Mesangial cell (primary cell): ENCODE data around the gene RAI1. TPM values are rescaled to one million over a fixed set of nuclear protein-coding genes. Genes with fewer than 3 reads are reported as not detected.

Experiments used
- total RNA-seq: library from RNA; depleted of rRNA; stranded (reverse); fragments of >200 nt; gene quantifications from 2 replicates; pipeline ENCODE4 v1.2.3, GENCODE V29; 2015

RAI1 gene, protein sequence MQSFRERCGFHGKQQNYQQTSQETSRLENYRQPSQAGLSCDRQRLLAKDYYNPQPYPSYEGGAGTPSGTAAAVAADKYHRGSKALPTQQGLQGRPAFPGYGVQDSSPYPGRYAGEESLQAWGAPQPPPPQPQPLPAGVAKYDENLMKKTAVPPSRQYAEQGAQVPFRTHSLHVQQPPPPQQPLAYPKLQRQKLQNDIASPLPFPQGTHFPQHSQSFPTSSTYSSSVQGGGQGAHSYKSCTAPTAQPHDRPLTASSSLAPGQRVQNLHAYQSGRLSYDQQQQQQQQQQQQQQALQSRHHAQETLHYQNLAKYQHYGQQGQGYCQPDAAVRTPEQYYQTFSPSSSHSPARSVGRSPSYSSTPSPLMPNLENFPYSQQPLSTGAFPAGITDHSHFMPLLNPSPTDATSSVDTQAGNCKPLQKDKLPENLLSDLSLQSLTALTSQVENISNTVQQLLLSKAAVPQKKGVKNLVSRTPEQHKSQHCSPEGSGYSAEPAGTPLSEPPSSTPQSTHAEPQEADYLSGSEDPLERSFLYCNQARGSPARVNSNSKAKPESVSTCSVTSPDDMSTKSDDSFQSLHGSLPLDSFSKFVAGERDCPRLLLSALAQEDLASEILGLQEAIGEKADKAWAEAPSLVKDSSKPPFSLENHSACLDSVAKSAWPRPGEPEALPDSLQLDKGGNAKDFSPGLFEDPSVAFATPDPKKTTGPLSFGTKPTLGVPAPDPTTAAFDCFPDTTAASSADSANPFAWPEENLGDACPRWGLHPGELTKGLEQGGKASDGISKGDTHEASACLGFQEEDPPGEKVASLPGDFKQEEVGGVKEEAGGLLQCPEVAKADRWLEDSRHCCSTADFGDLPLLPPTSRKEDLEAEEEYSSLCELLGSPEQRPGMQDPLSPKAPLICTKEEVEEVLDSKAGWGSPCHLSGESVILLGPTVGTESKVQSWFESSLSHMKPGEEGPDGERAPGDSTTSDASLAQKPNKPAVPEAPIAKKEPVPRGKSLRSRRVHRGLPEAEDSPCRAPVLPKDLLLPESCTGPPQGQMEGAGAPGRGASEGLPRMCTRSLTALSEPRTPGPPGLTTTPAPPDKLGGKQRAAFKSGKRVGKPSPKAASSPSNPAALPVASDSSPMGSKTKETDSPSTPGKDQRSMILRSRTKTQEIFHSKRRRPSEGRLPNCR (N-terminal part only)
- total RNA-seq, result 27.4 and 52.0 TPM in 2 replicates

GRCh38 chr17:17681187-17681743, at the start of gene RAI1:
RAI1 (plus strand) TSS chr17:17681458; CDS start chr17:17792949, 111,491 bp downstream.

DNA sequence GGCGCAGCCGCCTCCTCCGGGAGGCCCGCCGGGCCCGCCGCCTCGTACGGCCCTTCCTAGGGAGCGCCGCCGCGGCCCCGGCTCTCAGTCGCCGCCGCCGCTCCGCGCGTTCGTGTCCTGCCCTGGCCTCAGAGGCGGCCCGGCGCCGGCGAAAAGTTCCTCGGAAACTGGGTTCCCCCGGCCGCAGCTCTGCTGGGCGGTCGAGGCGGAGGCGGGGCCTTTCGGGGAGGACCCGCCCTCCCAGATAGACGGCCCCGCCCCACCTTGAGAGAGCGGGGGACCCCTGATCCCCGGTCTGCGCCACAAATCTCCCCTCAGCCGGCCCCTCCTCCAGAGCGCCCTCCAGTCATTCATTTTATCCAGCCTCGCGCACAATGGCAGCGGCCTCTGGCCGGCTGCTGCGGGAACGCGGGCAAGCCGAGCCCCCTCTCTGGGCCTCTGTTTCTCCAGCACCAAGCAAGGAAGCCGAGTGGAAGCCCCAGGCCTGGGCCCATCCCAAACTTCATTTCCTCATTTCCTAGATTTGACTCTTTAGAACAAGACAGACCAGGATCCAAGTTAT, 155.6 kb downstream of the RAI1 start, which contains the start of gene SREBF1:
TSS of gene SREBF1 (minus strand) at position 169 of the 562 bp plus-strand sequence. CDS start 169 bp downstream, outside the sequence.

Other genes with a start within 250 kb of the RAI1 start
- gene MED9, start 204.5 kb upstream of the RAI1 start, total RNA-seq, result 12.2 and 16.9 TPM in 2 replicates
- gene RASD1, start 185.1 kb upstream of the RAI1 start, total RNA-seq, result 0.33 and 2.9 TPM in 2 replicates
- 85.1 and 189 TPM in 2 replicates for gene PEMT, start 89.8 kb upstream of the RAI1 start, total RNA-seq
- 100 and 135 TPM in 2 replicates for gene SREBF1, start 155.5 kb downstream of the RAI1 start, total RNA-seq